SK-N-SH (cell line): ENCODE results near the gene S100A4. TPM values are rescaled to one million over a fixed set of nuclear protein-coding genes. Genes with fewer than 3 reads are reported as not detected.

Experiments used
- CTCF ChIA-PET: fragments of 300-600, 350-600 bp; formaldehyde crosslinking; extraction: SDS; loops from one replicate; lab custom pipeline; 2021; lab: Yijun Ruan, JAX
- POLR2A ChIA-PET: fragments of 350-600 bp; sonication (Branson Sonifier 250); formaldehyde crosslinking; extraction: SDS; loops from one replicate; lab custom pipeline; 2020; ENCODE audit warnings: antibody characterized with exemption, inconsistent platforms; lab: Yijun Ruan, JAX
- DNase-seq: peaks from one replicate; pipeline ENCODE4 v3.0.0; 2012
- H2AFZ ChIP-seq: fragments of 200-600 bp; sonication (generic); 2 replicates; pipeline ENCODE4 v1.8.1; 2016; ENCODE audit warnings: antibody characterized with exemption, mild to moderate bottlenecking, low read depth
- H3F3A ChIP-seq: fragments of 200-600 bp; sonication (generic); replicated peaks from 2 replicates; pipeline ENCODE3; 2016; ENCODE audit warnings: antibody characterized with exemption, mild to moderate bottlenecking; ENCODE audit not compliant: insufficient read depth
- H3K27ac ChIP-seq, 2 experiments: fragments of 200-500 bp in 1 of 2; fragments of 200-600 bp in 1 of 2; sonication (Bioruptor generic) in 1 of 2; sonication (generic), shearing (Covaris generic) in 1 of 2; 2 replicates each; pipeline versions ENCODE4 v1.5.1 to v1.6.1; 2014 to 2016; ENCODE audit warnings: low read depth in 2 of 2, inconsistent platforms in 1 of 2, low read length in 1 of 2, mild to moderate bottlenecking in 1 of 2, mixed read lengths in 1 of 2
- H3K27me3 ChIP-seq: fragments of 200-600 bp; sonication (generic), shearing (Covaris generic); 2 replicates; pipeline ENCODE4 v1.6.1; 2016; ENCODE audit warnings: mixed run types; ENCODE audit not compliant: insufficient read depth
- H3K36me3 ChIP-seq, 2 experiments: fragments of 200-500 bp in 1 of 2; fragments of 200-600 bp in 1 of 2; sonication (Bioruptor generic) in 1 of 2; sonication (generic) in 1 of 2; replicated peaks in 1 of 2; 2 replicates each; pipeline versions ENCODE3 to v1.5.1; 2014 to 2016; ENCODE audit warnings: low read length in 1 of 2, mild to moderate bottlenecking in 1 of 2; ENCODE audit not compliant: insufficient read depth in 2 of 2, control insufficient read depth in 1 of 2
- H3K4me1 ChIP-seq, 2 experiments: fragments of 200-500 bp in 1 of 2; fragments of 200-600 bp in 1 of 2; sonication (Bioruptor generic) in 1 of 2; sonication (generic), shearing (Covaris generic) in 1 of 2; 2 replicates each; pipeline versions ENCODE4 v1.5.1 to v1.6.1; 2014 to 2016; ENCODE audit warnings: low read depth in 1 of 2, low read length in 1 of 2, mixed run types in 1 of 2; ENCODE audit not compliant: insufficient read depth in 2 of 2, control insufficient read depth in 1 of 2
- H3K4me2 ChIP-seq: fragments of 200-600 bp; sonication (generic), shearing (Covaris generic); 2 replicates; pipeline ENCODE4 v1.6.1; 2017; ENCODE audit warnings: mixed run types
- H3K4me3 ChIP-seq, 2 experiments: fragments of 200-500 bp in 1 of 2; fragments of 200-600 bp in 1 of 2; sonication (Bioruptor generic) in 1 of 2; sonication (generic), shearing (Covaris generic) in 1 of 2; 2 replicates each; pipeline versions ENCODE4 v1.5.1 to v1.8.1; 2014 to 2016; ENCODE audit warnings: low read depth in 2 of 2, inconsistent platforms in 1 of 2, low read length in 1 of 2, mild to moderate bottlenecking in 1 of 2, mixed read lengths in 1 of 2, moderate library complexity in 1 of 2
- H3K79me2 ChIP-seq: fragments of 200-600 bp; sonication (generic); 2 replicates; pipeline ENCODE4 v1.8.1; 2017; ENCODE audit warnings: mild to moderate bottlenecking; ENCODE audit not compliant: insufficient read depth
- H3K9ac ChIP-seq: fragments of 200-600 bp; sonication (generic); 2 replicates; pipeline ENCODE4 v1.6.1; 2017; ENCODE audit warnings: mixed run types
- H3K9me2 ChIP-seq: fragments of 200-600 bp; sonication (generic); 2 replicates; pipeline ENCODE4 v1.6.1; 2017; ENCODE audit warnings: mixed run types
- H3K9me3 ChIP-seq: fragments of 200-600 bp; sonication (generic); 2 replicates; pipeline ENCODE4 v1.6.1; 2017; ENCODE audit warnings: mixed run types, mild to moderate bottlenecking, moderate library complexity
- H4K20me1 ChIP-seq: fragments of 200-600 bp; sonication (generic); 2 replicates; pipeline ENCODE4 v1.6.1; 2017; ENCODE audit warnings: mild to moderate bottlenecking, mixed run types; ENCODE audit not compliant: insufficient read depth
- CHD2 ChIP-seq: fragments of 150-350 bp; IDR thresholded peaks from 2 replicates; pipeline ENCODE4 v1.6.1; 2018; ENCODE audit warnings: low read length; ENCODE audit not compliant: partially characterized antibody
- CTCF ChIP-seq: fragments of 200-600 bp; sonication (generic); IDR thresholded peaks from 2 replicates; pipeline ENCODE4 v1.6.1; 2017; ENCODE audit warnings: antibody characterized with exemption, mild to moderate bottlenecking, moderate library complexity
- EZH2phosphoT487 ChIP-seq: fragments of 200-600 bp; sonication (generic); IDR thresholded peaks from 2 replicates; pipeline ENCODE4 v1.6.1; 2017; ENCODE audit warnings: low read depth, mixed run types, mild to moderate bottlenecking, antibody characterized with exemption, moderate library complexity, borderline replicate concordance
- FOXJ3 ChIP-seq: sonication (generic); formaldehyde crosslinking; IDR thresholded peaks from 2 replicates; pipeline ENCODE4 v1.5.1; 2020; ENCODE audit warnings: mild to moderate bottlenecking, missing genetic modification reagents
- FOXM1 ChIP-seq: IDR thresholded peaks from 2 replicates; pipeline ENCODE4 v1.4.0; 2012; ENCODE audit warnings: low read depth, mild to moderate bottlenecking
- GABPA ChIP-seq: IDR thresholded peaks from 2 replicates; pipeline ENCODE4 v1.4.0; 2012; ENCODE audit warnings: low read depth, mild to moderate bottlenecking
- GATA2 ChIP-seq: sonication (generic); formaldehyde crosslinking; IDR thresholded peaks from 2 replicates; pipeline ENCODE4 v1.5.0; 2020; ENCODE audit warnings: mild to moderate bottlenecking, missing genetic modification reagents
- MEF2A ChIP-seq: IDR thresholded peaks from 2 replicates; pipeline ENCODE4 v1.4.0; 2012; ENCODE audit warnings: low read depth, borderline replicate concordance
- MXI1 ChIP-seq: IDR thresholded peaks from 2 replicates; pipeline ENCODE4 v1.6.1; 2012; ENCODE audit warnings: mild to moderate bottlenecking, low read depth, low read length, improper control_type of control experiment
- PBX3 ChIP-seq: IDR thresholded peaks from 2 replicates; pipeline ENCODE4; 2012
- POLR2AphosphoS5 ChIP-seq: IDR thresholded peaks from 2 replicates; pipeline ENCODE4 v1.6.1; 2012; ENCODE audit warnings: low read depth, low read length
- RCOR1 ChIP-seq: fragments of 150-350 bp; IDR thresholded peaks from 2 replicates; pipeline ENCODE4 v1.6.1; 2017; ENCODE audit warnings: antibody characterized with exemption, low read length
- SIN3A ChIP-seq: IDR thresholded peaks from 2 replicates; pipeline ENCODE4 v1.6.1; 2012; ENCODE audit warnings: low read depth, mild to moderate bottlenecking, low read length, moderate library complexity, borderline replicate concordance
- SMC3 ChIP-seq: IDR thresholded peaks from 2 replicates; pipeline ENCODE4 v1.6.1; 2012; ENCODE audit warnings: low read depth, low read length, improper control_type of control experiment
- TEAD4 ChIP-seq: IDR thresholded peaks from 2 replicates; pipeline ENCODE4 v1.4.0; 2012; ENCODE audit warnings: mild to moderate bottlenecking, borderline replicate concordance; ENCODE audit not compliant: insufficient read depth
- YY1 ChIP-seq: IDR thresholded peaks from 2 replicates; pipeline ENCODE4 v1.4.0; 2012; ENCODE audit warnings: low read depth, mild to moderate bottlenecking
- WGBS: methylation state at CpG from one replicate; pipeline ENCODE4 v1.1.6; 2017; ENCODE audit warnings: low lambda C conversion rate; 5-methylcytosine and 5-hydroxymethylcytosine counted together
- polyA plus RNA-seq, 3 experiments: library from polyadenylated mRNA; depleted of rRNA; stranded (reverse); fragments of >200 nt; gene quantifications; 2 replicates each; pipeline ENCODE4 v1.2.3, GENCODE V29; 2012

Gene S100A4
- polyA plus RNA-seq, 1 of the 3 experiments (the other 2 are of a cell fraction) = 25.4 TPM

DNA sequence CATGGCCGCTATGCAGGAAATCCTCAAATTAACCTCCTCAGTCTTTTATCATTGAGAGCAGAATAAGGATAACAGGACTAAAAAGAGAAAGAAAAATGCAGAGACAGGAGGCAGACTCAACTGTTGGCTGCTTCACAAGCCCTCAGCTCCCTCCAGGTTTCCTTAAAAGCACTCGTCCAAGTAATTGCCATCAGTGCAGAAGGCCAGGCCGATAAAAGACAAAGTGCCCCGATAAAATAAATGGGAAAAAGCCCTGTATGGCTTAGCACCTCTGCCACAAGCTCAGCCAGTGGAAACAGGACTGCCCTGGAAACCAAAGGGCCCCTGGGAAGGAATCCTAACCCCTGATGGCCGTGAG is 17.9 kb downstream of the S100A4 start:
- CTCF ChIA-PET = interaction anchor here (2.2 to 4.7 kb wide), 2 partner anchors 41 to 44 kb away, joined by 8 to 24 read pairs; no protein-coding TSS in a partner anchor
- Histone ChIP-seq H3K79me2 (no peaks in the 10 kb centered on the region), H3K9ac (no peak overlapping the region), H3K4me1 (peaks cover 19 to 20% of the 10 kb centered on the region in 2 experiments), H3K27me3 (no peaks in the 10 kb centered on the region), H3K36me3 (peaks cover 0 to 6% of the 10 kb centered on the region in 2 experiments), H2AFZ (no peak overlapping the region), H3F3A (peaks cover 26% of the 10 kb centered on the region), H3K4me3 (no peak overlapping the region), H3K9me3 (no peaks in the 10 kb centered on the region), H3K27ac (no peak overlapping the region), H3K4me2 (no peak overlapping the region), H4K20me1 (no peaks in the 10 kb centered on the region), H3K9me2 (no peaks in the 10 kb centered on the region)
- TF ChIP-seq SIN3A (no peak), MXI1 (no peak), MEF2A (no peak), GATA2 (no peak), POLR2AphosphoS5 (no peak), TEAD4 (no peak), PBX3 (no peak), RCOR1 (no peak), CHD2 (no peak), GABPA (no peak)
- POLR2A ChIA-PET = no interaction called here
- 86% methylated on average over 5 of the region's 5 CpGs for WGBS
- DNase-seq = no peak

- TF ChIP-seq YY1 (no peak), FOXM1 (no peak), SMC3 (no peak), GABPA (no peak), SIN3A (no peak), CHD2 (no peak), EZH2phosphoT487 (no peak), GATA2 (no peak), FOXJ3 (no peak), CTCF (no peak)
- H3K9me3 ChIP-seq = no peaks in the 10 kb centered on the region
- H3K9ac ChIP-seq = no peak overlapping the region
- DNase-seq = no peak
- H3K36me3 ChIP-seq = peaks cover 0 to 6% of the 10 kb centered on the region in 2 experiments
- H3K4me2 ChIP-seq = no peak overlapping the region
- H2AFZ ChIP-seq = no peak overlapping the region
- CTCF ChIA-PET = interaction anchor here (2.1 to 4.7 kb wide), 4 partner anchors 16 to 45 kb away, joined by 5 to 26 read pairs (median 16); partner anchors contain the start of gene S100A2
- peaks cover 13 to 20% of the 10 kb centered on the region in 2 experiments for H3K4me1 ChIP-seq
- WGBS = 85% methylated on average over 8 of the region's 8 CpGs
- H3K79me2 ChIP-seq = no peaks in the 10 kb centered on the region
- H3F3A ChIP-seq = peaks cover 21% of the 10 kb centered on the region
- H3K9me2 ChIP-seq = no peaks in the 10 kb centered on the region
- no peak overlapping the region for H3K27ac ChIP-seq
- no peaks in the 10 kb centered on the region for H3K27me3 ChIP-seq
- POLR2A ChIA-PET = no interaction called here
- no peak overlapping the region for H3K4me3 ChIP-seq
- no peaks in the 10 kb centered on the region for H4K20me1 ChIP-seq
Measured at GRCh38 chr1:153527023-153527682, 18.5 kb downstream of the S100A4 start.
